HG02642 (cell line): ENCODE measurements around the gene AJAP1.

Experiments
- ATAC-seq: cut with Tn5 transposase; IDR thresholded peaks from one replicate; pipeline ENCODE4 v1.9.1; 2021; ENCODE audit warnings: mild to moderate bottlenecking; ENCODE audit not compliant: unreplicated experiment, poor library complexity

The AJAP1 gene

DNA sequence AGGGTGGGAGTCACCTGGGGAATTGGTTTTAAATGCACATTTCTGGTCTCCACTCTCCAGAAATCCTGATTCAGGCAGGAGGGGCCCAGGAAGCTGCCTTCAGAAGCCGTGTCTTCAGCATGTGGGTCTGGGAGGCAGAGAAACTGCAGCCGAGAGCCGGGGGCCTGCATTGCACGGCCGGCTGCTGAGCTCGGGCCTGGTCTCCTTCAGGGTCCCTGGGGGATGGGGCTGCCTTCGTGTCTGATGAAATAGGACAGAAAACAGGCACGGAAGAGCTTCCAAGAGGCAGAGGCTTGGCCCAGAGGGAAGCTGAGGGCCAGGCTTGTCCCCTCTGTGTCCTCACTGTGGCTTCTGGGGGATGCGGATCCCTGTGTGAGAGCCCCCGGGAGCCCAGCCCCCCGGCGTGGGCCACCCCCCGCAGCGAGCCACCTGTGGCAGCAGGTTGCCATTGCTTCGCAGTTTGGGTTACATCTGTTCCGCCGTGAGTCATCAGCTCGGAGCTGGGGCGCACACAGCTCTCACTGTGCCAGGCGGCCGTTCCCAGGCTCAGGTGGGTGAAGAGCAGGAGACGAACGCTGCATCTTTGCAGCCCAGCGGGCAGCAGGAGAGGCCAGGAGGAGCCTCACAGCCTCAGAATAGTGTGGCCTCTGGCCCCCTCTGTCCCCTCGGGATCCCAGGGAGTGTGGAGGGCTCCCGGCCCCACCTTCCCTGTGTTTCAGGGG, 72.4 kb downstream of the AJAP1 start:
- no peak for ATAC-seq

DNA sequence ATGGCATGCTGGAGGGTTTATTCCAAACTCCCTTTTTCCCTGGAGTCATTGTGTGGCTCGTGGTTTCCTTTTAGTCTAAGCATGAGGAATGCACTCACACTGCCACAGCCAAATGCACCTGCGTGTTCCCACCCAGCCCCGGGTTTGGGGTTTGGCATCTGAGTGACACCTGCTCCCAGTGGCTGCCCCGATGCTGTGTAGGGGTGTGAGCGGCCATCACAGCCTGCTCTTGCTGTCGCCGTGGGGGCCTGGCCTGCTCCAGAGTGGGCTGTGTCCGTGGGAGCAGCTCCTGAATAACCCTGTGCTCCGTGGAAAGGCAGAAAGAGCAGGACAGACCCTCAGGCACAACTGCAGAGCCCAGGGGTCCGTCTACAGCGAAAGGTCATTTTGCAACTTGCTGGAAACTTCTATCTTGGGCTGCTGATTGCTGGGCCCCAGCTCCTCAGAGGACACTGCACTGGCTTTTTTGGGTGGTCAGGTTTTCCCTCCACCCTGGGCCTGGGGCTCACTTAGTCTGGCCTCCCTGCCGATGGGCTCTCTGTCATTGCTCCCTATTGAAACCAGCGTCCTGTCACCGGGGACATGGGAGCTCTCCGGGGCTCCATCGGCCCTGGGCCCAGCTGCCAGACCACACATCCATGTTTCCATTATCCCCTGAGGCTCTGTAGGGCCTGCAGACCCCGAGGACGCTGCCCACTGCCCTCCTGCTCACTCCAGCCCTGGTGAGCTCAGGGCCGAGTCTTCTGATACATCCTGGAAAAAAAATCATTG, 74.1 kb downstream of the AJAP1 start:
- ATAC-seq, result no peak

DNA sequence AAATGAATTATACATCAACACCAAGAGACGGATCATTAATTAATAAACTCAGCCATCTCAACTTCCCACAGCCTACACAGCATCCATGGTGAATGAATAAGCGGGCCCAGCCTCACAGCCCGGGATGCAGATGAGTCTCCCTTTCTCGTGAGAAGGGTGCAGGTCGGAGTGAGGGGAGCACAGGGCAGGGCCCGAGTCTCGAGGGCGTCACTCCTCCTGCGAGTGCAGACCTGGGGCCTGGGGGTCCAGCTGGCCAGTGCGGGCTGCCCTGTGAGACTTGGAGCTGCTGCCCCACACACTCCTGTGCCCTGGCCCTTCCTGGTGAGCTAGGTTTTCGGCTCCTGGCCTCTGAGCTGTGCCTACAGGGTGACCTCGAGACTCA, 74.7 kb downstream of the AJAP1 start:
- ATAC-seq, result no peak

DNA sequence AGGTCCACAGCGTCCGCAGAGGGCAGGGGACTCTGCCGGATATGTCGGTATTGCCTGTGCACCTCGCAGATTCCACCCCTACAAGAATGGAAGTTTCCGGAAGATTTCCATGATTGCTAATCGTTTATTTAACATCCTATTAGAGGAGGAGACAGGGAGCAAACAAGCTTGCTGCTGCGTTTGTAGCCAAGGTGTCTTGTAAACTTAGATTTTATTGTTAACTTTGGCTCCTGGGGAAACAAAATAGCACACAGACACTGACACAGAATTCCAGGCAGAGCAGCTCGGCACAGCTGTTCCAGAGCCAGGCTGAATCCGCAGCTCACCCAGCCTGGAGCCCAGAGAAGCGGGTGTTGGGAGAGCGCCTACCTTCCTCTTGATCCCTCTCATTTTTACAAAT, 75.7 kb downstream of the AJAP1 start:
- no peak for ATAC-seq

- ATAC-seq, result no peak
Measured at GRCh38 chr1:4733446-4734177, 79.2 kb downstream of the AJAP1 start.

DNA sequence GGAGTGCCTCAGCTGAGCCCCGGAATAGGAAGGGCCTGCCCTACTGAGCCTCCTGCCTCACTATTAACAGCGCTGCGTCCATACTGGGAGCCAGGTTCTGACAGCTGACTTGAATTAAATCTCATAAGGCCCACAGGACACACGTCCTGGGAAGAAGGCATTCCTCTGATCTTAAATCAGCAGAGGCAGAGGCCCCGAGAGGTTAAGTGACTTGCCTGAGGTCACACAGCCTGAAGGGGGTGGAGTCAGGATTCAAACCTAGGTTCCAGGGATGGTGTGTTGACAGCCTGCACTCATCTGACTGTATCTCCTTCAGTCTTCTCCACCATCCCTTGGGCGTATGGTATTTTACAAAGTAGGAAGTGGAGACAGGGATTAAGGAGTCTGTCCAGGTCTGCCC, 79.8 kb downstream of the AJAP1 start:
- no peak for ATAC-seq

- ATAC-seq, result no peak
Measured at GRCh38 chr1:4734791-4735190, 80.4 kb downstream of the AJAP1 start.

DNA sequence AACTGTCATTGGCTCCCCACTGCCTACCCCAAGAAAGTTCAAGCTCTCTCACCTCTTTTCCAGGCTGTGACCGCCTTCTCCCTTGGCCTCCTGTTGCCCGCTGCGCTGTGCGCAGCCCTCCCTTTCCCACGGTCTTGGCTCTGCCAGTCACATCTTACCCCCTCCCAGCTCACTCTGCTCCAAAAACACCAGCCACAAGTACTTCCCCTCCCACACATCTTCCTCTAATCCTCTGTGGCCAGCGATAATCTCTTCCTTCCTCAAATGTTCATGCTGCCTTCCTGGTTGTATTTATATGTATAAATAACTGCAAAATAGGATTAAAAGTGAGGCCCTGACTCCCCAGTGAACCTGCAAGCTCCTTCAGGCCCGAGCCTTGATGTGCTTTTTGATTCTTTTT, 81.8 kb downstream of the AJAP1 start:
- ATAC-seq, result no peak

DNA sequence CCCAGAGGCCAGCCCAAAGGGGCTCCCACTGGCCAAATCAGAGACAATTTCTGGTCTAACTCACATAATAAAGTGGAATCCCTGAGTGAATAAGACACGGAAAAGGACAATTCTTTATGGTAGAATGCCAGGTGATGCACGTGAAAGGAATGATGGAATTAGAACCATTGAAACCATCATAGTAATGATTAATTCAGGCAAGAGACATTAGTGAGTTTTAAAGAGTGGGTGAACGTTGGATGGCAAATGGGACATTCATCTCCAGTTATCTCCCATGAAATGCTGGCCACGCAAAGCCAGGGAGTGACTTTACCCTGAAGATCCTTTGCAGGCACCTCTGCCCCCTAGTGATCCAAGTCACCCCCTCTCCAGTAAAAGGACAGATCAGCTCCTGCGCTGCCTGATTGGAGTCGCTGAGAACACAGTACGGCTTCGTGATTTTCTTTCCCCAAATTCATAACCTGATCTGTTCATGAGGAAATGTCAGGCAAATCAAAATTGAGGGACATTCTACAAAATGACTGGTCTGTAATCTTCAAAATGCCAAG, 87.5 kb downstream of the AJAP1 start:
- ATAC-seq, result no peak

DNA sequence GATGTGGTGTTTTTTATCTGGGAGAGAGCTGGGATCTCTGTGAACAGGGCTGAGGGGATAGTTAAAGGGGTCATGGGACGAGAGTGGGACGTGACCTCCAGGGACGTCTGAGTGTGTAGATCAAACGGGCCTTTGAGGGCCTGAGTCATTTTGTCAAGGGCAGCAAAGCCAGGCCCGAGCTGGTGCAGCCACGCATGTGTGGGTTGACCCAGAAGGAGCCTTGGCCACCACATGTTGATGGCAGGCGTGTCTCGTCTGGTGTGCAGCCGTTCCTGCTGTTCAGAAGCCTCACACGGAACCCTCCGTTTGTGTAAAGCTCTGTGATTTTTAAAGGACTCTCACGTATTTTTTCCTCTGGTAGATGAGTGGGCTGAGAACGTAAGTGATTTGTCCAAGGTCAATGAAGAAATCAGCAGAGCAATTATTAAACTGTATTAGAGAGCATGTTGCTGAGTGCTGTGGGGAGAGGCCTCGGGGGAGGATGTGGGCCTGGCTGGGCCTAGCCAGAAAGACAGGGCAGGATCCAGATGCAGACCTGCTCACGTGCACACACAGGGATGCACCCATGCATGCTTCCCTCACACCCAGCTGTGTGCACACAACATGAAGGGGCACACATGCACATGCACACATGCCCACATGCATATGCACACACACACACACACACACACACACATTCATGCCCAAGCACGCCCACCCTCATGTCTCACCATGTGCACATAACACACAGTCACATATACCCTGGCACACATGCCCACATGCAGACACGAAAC, 89.8 kb downstream of the AJAP1 start:
- ATAC-seq, result no peak

- no peak for ATAC-seq
Measured at GRCh38 chr1:4745560-4745959, 91.2 kb downstream of the AJAP1 start.

GRCh38 chr1:4749406-4749805, 95.0 kb downstream of the AJAP1 start:
- no peak for ATAC-seq

DNA sequence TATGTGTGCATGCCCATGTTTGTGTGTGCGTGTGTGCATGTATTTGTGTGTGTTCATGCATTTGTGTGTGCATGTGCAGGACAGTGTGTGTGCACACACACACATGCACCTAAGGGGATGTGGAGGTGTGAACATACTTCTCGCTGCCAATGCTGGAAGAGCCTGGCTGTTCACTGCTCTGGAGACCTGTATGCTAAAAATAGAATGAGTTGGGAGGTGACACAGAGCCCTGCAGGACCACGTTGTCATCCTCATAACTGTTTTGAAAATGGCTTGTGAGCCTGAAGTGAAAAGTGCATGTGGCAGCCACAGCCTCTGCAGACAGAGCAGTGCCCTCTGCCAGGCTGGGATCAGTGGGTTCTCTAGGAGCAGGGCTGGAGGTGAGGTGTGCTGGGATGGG, 95.8 kb downstream of the AJAP1 start:
- no peak for ATAC-seq

GRCh38 chr1:4752059-4752458, 97.7 kb downstream of the AJAP1 start:
- ATAC-seq, result no peak

DNA sequence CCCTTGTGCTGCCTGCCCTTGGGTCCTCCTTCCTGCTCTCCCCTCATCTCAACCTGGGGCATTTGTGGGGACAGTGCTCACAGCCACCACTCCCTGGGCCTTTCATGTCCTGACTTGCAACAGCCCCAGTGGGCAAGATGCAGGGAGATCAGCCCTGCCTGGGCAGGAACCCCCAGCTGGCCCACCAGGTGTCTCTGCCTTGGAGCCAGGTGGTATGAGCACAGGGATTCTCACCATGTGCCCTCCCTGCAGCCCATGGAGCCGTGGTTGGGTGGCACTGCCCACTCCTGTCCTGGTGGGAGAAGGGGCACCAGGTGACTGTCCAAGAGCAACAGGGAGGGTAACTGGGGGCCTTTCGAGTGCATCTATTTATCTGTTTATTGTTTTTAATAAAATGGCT, 100.4 kb downstream of the AJAP1 start:
- ATAC-seq, result no peak

- ATAC-seq, result no peak
Measured at GRCh38 chr1:4755301-4755845, 101.0 kb downstream of the AJAP1 start.

GRCh38 chr1:4755864-4756504, 101.6 kb downstream of the AJAP1 start:
- no peak for ATAC-seq

GRCh38 chr1:4756851-4757580, 102.6 kb downstream of the AJAP1 start:
- no peak for ATAC-seq

- ATAC-seq, result no peak
Measured at GRCh38 chr1:4759671-4760070, 105.3 kb downstream of the AJAP1 start.
